Endothelial cell of umbilical vein (primary cell): ENCODE data around the gene TSHZ3. TPM values are rescaled to one million over a fixed set of nuclear protein-coding genes. Genes with fewer than 3 reads are reported as not detected.

ENCODE experiments used
- BruUV-seq: library from RNA; stranded (reverse); fragments of 400-500 nt; replicated peaks from 2 replicates; lab custom pipeline; 2021; lab: Mats Ljungman, UMichigan
- CTCF ChIA-PET: fragments of 300-600, 350-600 bp; sonication (Branson Sonifier 250); formaldehyde crosslinking; loops from one replicate; lab custom pipeline; 2021; ENCODE audit warnings: antibody characterized with exemption, inconsistent platforms; lab: Charles Lee
- POLR2A ChIA-PET: fragments of 300-600, 350-600 bp; sonication (Branson Sonifier 250); formaldehyde crosslinking; loops from one replicate; lab custom pipeline; 2021; ENCODE audit warnings: antibody characterized with exemption, inconsistent platforms; lab: Charles Lee
- DNase-seq: peaks from one replicate; pipeline ENCODE4 v3.0.0-alpha.2; 2011; ENCODE audit warnings: low read depth, low spot score
- FAIRE-seq: peaks from 2 replicates; lab custom pipeline; 2011; peaks lifted over from hg19 to GRCh38; lab: Jason Lieb, UNC
- H2AFZ ChIP-seq: 2 replicates; pipeline ENCODE4 v1.6.0; 2012; ENCODE audit warnings: low read depth, low read length, control low read depth, inconsistent platforms
- H3K27ac ChIP-seq: 2 replicates; pipeline ENCODE4 v1.5.1; 2011; ENCODE audit warnings: low read depth, mild to moderate bottlenecking, control low read depth, low read length, moderate library complexity; ENCODE audit not compliant: insufficient read depth
- H3K27me3 ChIP-seq, 2 experiments: 2 replicates each; pipeline versions ENCODE4 v1.6.0 to v1.6.1; 2011; ENCODE audit warnings: low read length in 2 of 2, mixed read lengths in 1 of 2; ENCODE audit not compliant: control insufficient read depth in 2 of 2, insufficient read depth in 2 of 2
- H3K36me3 ChIP-seq, 2 experiments: 2 replicates in 1 of 2; 3 replicates in 1 of 2; pipeline ENCODE4 v1.5.1; 2011; ENCODE audit warnings: low read length in 2 of 2, mild to moderate bottlenecking in 1 of 2, moderate library complexity in 1 of 2; ENCODE audit not compliant: control insufficient read depth in 2 of 2, insufficient read depth in 2 of 2; ENCODE audit errors: extremely low read depth in 1 of 2
- H3K4me1 ChIP-seq: 3 replicates; pipeline ENCODE4 v1.5.1; 2011; ENCODE audit warnings: mild to moderate bottlenecking, low read length; ENCODE audit not compliant: control insufficient read depth, insufficient read depth; ENCODE audit errors: extremely low read depth
- H3K4me2 ChIP-seq: 2 replicates; pipeline ENCODE4 v1.6.1; 2011; ENCODE audit warnings: low read length, control low read depth, mixed read lengths; ENCODE audit not compliant: insufficient read depth
- H3K4me3 ChIP-seq, 3 experiments: fragments of 200-600 bp in 1 of 3; sonication (generic), shearing (Covaris generic) in 1 of 3; replicated peaks in 1 of 3; 2 replicates each; pipeline ENCODE4 v1.5.1; 2011 to 2016; ENCODE audit warnings: control low read depth in 3 of 3, low read length in 3 of 3, mild to moderate bottlenecking in 2 of 3, inconsistent platforms in 1 of 3, low read depth in 1 of 3, moderate library complexity in 1 of 3; ENCODE audit not compliant: insufficient read depth in 1 of 3
- H3K79me2 ChIP-seq: 2 replicates; pipeline ENCODE4 v1.6.0; 2012; ENCODE audit warnings: low read length, inconsistent platforms; ENCODE audit not compliant: control insufficient read depth, insufficient read depth
- H3K9ac ChIP-seq: replicated peaks from 2 replicates; pipeline ENCODE3; 2011; ENCODE audit warnings: low read length, control low read depth; ENCODE audit not compliant: insufficient read depth; ENCODE audit errors: extremely low read depth
- H3K9me1 ChIP-seq: replicated peaks from 3 replicates; pipeline ENCODE4 v1.6.0; 2011; ENCODE audit warnings: mild to moderate bottlenecking, low read length; ENCODE audit not compliant: control insufficient read depth, insufficient read depth; ENCODE audit errors: extremely low read depth
- H3K9me3 ChIP-seq: replicated peaks from 2 replicates; pipeline ENCODE4 v1.5.1; 2012; ENCODE audit warnings: low read length, inconsistent platforms; ENCODE audit not compliant: control insufficient read depth, insufficient read depth
- H4K20me1 ChIP-seq: replicated peaks from 2 replicates; pipeline ENCODE3; 2011; ENCODE audit warnings: mild to moderate bottlenecking, low read length; ENCODE audit not compliant: control insufficient read depth, insufficient read depth; ENCODE audit errors: extremely low read depth
- EZH2 ChIP-seq: IDR thresholded peaks from 2 replicates; pipeline ENCODE4 v1.6.1; 2012; ENCODE audit warnings: borderline replicate concordance, low read depth, mild to moderate bottlenecking, moderate library complexity, low read length, inconsistent platforms; ENCODE audit not compliant: severe bottlenecking
- FOS ChIP-seq: IDR thresholded peaks from 2 replicates; pipeline ENCODE4 v1.6.1; 2011; ENCODE audit warnings: mild to moderate bottlenecking, low read length, moderate library complexity, borderline replicate concordance; ENCODE audit not compliant: insufficient read depth
- GATA2 ChIP-seq: IDR thresholded peaks from 2 replicates; pipeline ENCODE4 v1.7.0; 2011; ENCODE audit warnings: low read depth, mild to moderate bottlenecking, moderate library complexity, mixed read lengths, low read length; ENCODE audit not compliant: insufficient read length, insufficient read depth
- JUN ChIP-seq: IDR thresholded peaks from 2 replicates; pipeline ENCODE4 v1.6.1; 2011; ENCODE audit warnings: borderline replicate concordance, low read depth; ENCODE audit not compliant: insufficient read length, insufficient read depth
- MYC ChIP-seq: IDR thresholded peaks from one replicate; pipeline ENCODE4 v1.6.1; 2011; ENCODE audit warnings: mild to moderate bottlenecking, low read depth, low read length
- POLR2A ChIP-seq: IDR thresholded peaks from 2 replicates; pipeline ENCODE4 v1.6.1; 2012; ENCODE audit warnings: low read depth, mild to moderate bottlenecking, control low read depth, low read length
- POLR2AphosphoS5 ChIP-seq: IDR thresholded peaks from 2 replicates; pipeline ENCODE4 v1.6.1; 2012; ENCODE audit warnings: low read depth, mild to moderate bottlenecking, control low read depth, low read length, moderate library complexity; ENCODE audit not compliant: insufficient read depth
- dilution Hi-C: fragments of 300-500 bp; cut with MboI; formaldehyde crosslinking; loops from one replicate; pipeline ENCODE4 v1.15.0; 2019; ENCODE audit warnings: low sequenced_read_pairs; ENCODE audit not compliant: extremely low pct_ligation_motif_present
- intact Hi-C: fragments of 100-400 bp; cut with micrococcal nuclease; formaldehyde crosslinking; loops from one replicate; pipeline ENCODE4 v1.10.0; 2022
- polyA plus RNA-seq, 4 experiments: library from polyadenylated mRNA; depleted of rRNA in 3 of 4; stranded (reverse) in 3 of 4; unstranded in 1 of 4; fragments of >200 nt; gene quantifications; 2 replicates each; pipeline versions ENCODE4 v1.2.1 to v1.2.3, GENCODE V29; 2011 to 2012; ENCODE audit warnings: missing spikeins in 1 of 4
- total RNA-seq: library from RNA; stranded (reverse); gene quantifications from 2 replicates; pipeline ENCODE4 v1.2.3, GENCODE V29; 2021
- TF ChIP-seq, protein P1 (sequence below): IDR thresholded peaks from 2 replicates; pipeline ENCODE4 v1.6.1; 2011; ENCODE audit not compliant: insufficient read depth, insufficient read length
- TF ChIP-seq, protein P2 (sequence below), 2 donors: IDR thresholded peaks; 1 replicate in 1 of 2; 2 replicates in 1 of 2; pipeline ENCODE4 v1.5.1; 2011; ENCODE audit warnings: low read length in 2 of 2, mild to moderate bottlenecking in 2 of 2, moderate library complexity in 2 of 2, control low read depth in 1 of 2, inconsistent platforms in 1 of 2, low read depth in 1 of 2; ENCODE audit not compliant: insufficient read depth in 1 of 2; ENCODE audit errors: extremely low read depth in 1 of 2

The TSHZ3 gene
- total and polyA plus RNA-seq, 2 donors (not counting 3 experiments of a cell fraction or from before 2014, with no cell fraction given) = 1.2 to 6.2 TPM

- POLR2A ChIA-PET = no interaction called here
- FAIRE-seq = no peak
These were observed 48.8 kb downstream of the TSHZ3 start for GRCh38 chr19:31300422-31300821.

GRCh38 chr19:31299665-31300064 is 49.6 kb downstream of the TSHZ3 start:
- H3K9me3 ChIP-seq = no peaks in the 10 kb centered on the region
- BruUV-seq = no TSS peak
- intact Hi-C loops = no loop called here
- no peaks in the 10 kb centered on the region for H3K36me3 ChIP-seq
- H3K4me3 ChIP-seq = no peak overlapping the region
- TF ChIP-seq JUN (no peak), POLR2A (no peak), GATA2 (no peak), EZH2 (no peak), POLR2AphosphoS5 (no peak), MYC (no peak), FOS (no peak)
- TF ChIP-seq, protein P1, sequence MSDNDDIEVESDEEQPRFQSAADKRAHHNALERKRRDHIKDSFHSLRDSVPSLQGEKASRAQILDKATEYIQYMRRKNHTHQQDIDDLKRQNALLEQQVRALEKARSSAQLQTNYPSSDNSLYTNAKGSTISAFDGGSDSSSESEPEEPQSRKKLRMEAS = no peak
- TF ChIP-seq, protein P2, sequence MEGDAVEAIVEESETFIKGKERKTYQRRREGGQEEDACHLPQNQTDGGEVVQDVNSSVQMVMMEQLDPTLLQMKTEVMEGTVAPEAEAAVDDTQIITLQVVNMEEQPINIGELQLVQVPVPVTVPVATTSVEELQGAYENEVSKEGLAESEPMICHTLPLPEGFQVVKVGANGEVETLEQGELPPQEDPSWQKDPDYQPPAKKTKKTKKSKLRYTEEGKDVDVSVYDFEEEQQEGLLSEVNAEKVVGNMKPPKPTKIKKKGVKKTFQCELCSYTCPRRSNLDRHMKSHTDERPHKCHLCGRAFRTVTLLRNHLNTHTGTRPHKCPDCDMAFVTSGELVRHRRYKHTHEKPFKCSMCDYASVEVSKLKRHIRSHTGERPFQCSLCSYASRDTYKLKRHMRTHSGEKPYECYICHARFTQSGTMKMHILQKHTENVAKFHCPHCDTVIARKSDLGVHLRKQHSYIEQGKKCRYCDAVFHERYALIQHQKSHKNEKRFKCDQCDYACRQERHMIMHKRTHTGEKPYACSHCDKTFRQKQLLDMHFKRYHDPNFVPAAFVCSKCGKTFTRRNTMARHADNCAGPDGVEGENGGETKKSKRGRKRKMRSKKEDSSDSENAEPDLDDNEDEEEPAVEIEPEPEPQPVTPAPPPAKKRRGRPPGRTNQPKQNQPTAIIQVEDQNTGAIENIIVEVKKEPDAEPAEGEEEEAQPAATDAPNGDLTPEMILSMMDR (IDR thresholded peaks at IDR 0.05; ENCODE audit: extremely low read depth in 1 of 2, insufficient read depth in 1 of 2, low read depth in 1 of 2, low read length in 2 of 2) = no peak
- H3K27me3 ChIP-seq = no peaks in the 10 kb centered on the region
- no peak overlapping the region for H3K27ac ChIP-seq
- H3K79me2 ChIP-seq = no peaks in the 10 kb centered on the region
- H3K9ac ChIP-seq = no peak overlapping the region
- POLR2A ChIA-PET = no interaction called here
- DNase-seq (no peak), FAIRE-seq (no peak)
- dilution Hi-C loops = no loop called here
- CTCF ChIA-PET = no interaction called here
- H2AFZ ChIP-seq = no peak overlapping the region
- H3K9me1 ChIP-seq = no peaks in the 10 kb centered on the region
- no peaks in the 10 kb centered on the region for H3K4me1 ChIP-seq
- no peak overlapping the region for H3K4me2 ChIP-seq
- no peaks in the 10 kb centered on the region for H4K20me1 ChIP-seq

More at GRCh38 chr19:31300422-31300821, 48.8 kb downstream of the TSHZ3 start:
- CTCF ChIA-PET = no interaction called here
- no peaks in the 10 kb centered on the region for H3K79me2 ChIP-seq
- no peaks in the 10 kb centered on the region for H3K9me1 ChIP-seq
- no peak overlapping the region for H3K27ac ChIP-seq
- H3K4me2 ChIP-seq = no peak overlapping the region
- H3K36me3 ChIP-seq = no peaks in the 10 kb centered on the region
- TF ChIP-seq GATA2 = no peak
- no peak for TF ChIP-seq MYC
- intact Hi-C loops = no loop called here
- dilution Hi-C loops = no loop called here
- no peak overlapping the region for H2AFZ ChIP-seq
- H4K20me1 ChIP-seq = no peaks in the 10 kb centered on the region
- no peak for DNase-seq
- H3K27me3 ChIP-seq = no peaks in the 10 kb centered on the region
- no peak overlapping the region for H3K9ac ChIP-seq
- H3K4me1 ChIP-seq = no peaks in the 10 kb centered on the region
- no peaks in the 10 kb centered on the region for H3K9me3 ChIP-seq
- no TSS peak for BruUV-seq
- no peak overlapping the region for H3K4me3 ChIP-seq
